H1 (cell line): Measurements from ENCODE around the gene DEFB125.

Experiments
- EP300 ChIP-seq, 2 experiments: IDR thresholded peaks; 1 replicate in 1 of 2; 2 replicates in 1 of 2; pipeline ENCODE4 v1.6.1; 2011 to 2012; ENCODE audit warnings: low read depth in 2 of 2, low read length in 2 of 2, mild to moderate bottlenecking in 2 of 2, borderline replicate concordance in 1 of 2, inconsistent platforms in 1 of 2, moderate library complexity in 1 of 2
- POLR2A ChIP-seq, 2 experiments: IDR thresholded peaks; 1 replicate in 1 of 2; 2 replicates in 1 of 2; pipeline ENCODE4 v1.6.1; 2011; ENCODE audit warnings: low read depth in 2 of 2, low read length in 2 of 2, mild to moderate bottlenecking in 2 of 2; ENCODE audit errors: control extremely low read depth in 1 of 2

DNA sequence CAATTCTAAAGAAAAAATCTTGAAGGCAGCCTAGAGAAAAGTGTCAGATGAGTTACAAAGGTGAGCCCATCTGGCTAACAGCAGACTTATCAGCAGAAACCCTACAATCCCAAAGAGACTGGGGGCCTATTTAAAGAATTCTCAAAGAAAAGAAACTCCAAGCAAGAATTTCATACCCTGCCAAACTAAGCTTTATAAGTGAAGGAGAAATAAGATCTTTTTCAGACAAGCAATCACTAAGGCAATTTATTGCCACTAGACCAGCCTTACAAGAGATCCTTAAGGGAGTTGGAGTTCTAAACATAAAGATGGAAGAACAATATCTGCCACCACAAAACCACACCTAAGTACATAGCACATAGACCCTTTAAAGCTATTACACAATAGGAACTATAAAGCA, 30.0 kb downstream of the DEFB125 start:
- TF ChIP-seq EP300 (IDR thresholded peaks at IDR 0.05; ENCODE audit: borderline replicate concordance in 1 of 2, low read depth in 2 of 2, low read length in 2 of 2) (no peak), POLR2A (IDR thresholded peaks at IDR 0.05; ENCODE audit: control extremely low read depth in 1 of 2, low read depth in 2 of 2, low read length in 2 of 2) (no peak)
